Activated T-helper 9 cell treated with anti-CD3 and anti-CD28 coated beads, Interleukin-2, amount 50 U/mL, for 16 hours (primary cell): Measurements from ENCODE around the gene BNC2.

Experiments used
- DNase-seq: peaks from one replicate; pipeline ENCODE4 v3.0.0-alpha.2; 2020; ENCODE audit warnings: low read depth

BNC2 gene

DNA sequence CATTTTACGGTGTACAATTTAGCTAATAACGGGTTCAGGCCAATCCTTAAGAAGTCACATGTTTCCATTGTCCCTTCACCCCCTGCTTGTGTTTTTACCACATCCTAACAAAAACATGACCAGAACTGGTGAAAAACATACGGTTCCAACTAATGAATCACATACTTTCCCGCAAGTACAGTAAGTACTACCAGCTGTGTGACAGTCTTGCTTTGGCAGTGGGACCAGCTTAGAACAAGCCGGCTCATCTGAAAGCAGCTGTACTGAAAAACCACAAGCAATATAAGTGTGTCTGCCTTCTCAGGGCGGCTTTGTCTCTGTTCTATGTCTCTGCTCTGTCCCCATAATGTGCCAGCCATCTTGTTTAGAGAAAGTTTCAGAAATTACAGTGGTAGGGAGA lies 242.5 kb downstream of the BNC2 start:
- DNase-seq, result no peak

DNA sequence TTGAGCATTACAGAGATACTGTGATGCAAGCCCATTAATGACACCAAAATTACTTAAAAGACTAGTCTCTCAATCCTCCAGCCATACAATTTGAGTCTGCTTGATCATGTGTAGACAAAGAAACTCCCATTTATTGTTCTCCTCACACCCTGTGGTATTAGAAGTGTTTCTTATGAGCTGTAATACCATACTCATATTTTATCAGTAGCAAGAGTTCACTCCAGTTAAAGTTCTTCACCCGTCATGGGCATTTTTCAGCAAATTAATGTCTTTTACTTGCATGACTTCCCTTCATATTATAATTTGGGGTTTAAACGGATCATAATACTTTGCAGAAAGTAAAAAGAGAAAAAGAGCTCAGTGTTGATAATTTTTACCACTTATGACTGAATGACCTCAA lies 242.9 kb downstream of the BNC2 start:
- no peak for DNase-seq

DNA sequence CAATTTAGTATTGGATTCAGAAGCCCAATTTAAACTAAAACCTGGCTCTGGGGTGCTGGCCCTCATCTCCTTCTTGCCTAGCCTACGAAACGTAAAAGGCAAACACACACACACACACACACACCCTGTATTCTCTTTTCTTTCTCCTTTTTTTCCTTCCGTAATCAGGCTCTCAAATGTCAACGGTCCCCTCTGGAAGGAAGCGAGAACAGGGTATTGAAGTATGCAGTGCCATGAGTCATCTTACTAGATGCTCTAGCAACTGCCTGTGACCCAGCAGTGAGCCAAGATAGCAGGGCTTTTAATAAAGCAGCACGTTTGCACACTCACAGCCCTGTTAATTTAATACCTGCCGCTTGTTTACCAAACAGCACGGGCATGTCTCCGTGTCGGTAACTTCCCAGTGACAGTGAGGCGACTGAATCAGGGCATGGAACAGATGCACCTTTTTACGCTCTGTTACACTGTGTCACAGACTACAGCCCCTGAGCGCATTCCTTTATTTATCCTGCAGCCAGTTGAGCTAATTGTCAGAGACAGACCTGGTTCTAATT lies 243.8 kb downstream of the BNC2 start:
- no peak for DNase-seq

DNA sequence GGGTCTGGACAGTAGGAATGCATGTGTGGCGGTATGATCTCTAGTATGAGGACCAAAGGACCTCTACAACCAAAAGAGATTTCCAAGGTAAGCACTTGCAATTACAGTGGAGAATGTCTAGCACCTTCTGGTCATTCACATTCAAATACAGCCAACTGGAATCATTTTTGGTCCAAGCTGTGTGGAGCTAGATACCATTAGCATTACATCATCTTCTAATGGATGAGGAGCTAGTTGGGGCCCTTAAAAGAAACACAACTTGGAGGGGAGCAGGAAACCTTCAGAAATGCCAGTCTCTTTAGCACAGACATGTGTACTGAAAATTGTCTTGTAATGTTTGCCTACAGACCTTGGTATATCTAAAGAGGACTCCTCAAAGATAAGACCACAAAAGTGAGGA lies 244.7 kb downstream of the BNC2 start:
- DNase-seq, result no peak

GRCh38 chr9:16625161-16625631 lies 245.3 kb downstream of the BNC2 start:
- no peak for DNase-seq

DNA sequence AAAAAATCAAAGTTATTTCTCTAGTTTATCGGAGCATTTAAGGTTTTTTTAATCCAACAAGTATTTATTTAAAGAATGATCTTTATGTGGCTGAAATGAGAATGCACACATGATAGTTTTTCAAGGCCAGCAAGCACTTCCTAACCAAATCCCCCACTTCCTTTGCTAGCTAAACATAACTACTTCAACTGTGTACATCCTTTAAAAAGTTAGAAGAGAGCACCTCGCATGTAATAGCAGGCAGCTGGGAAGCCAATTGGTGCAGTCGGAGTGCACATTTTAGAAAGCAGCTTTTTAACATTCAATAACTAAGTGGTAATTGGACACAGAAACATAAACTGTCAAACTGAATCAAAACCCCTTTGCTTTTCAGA lies 245.7 kb downstream of the BNC2 start:
- no peak for DNase-seq

GRCh38 chr9:16623989-16624743 lies 246.3 kb downstream of the BNC2 start:
- DNase-seq, result no peak

GRCh38 chr9:16622541-16622940 lies 247.9 kb downstream of the BNC2 start:
- DNase-seq, result no peak

DNA sequence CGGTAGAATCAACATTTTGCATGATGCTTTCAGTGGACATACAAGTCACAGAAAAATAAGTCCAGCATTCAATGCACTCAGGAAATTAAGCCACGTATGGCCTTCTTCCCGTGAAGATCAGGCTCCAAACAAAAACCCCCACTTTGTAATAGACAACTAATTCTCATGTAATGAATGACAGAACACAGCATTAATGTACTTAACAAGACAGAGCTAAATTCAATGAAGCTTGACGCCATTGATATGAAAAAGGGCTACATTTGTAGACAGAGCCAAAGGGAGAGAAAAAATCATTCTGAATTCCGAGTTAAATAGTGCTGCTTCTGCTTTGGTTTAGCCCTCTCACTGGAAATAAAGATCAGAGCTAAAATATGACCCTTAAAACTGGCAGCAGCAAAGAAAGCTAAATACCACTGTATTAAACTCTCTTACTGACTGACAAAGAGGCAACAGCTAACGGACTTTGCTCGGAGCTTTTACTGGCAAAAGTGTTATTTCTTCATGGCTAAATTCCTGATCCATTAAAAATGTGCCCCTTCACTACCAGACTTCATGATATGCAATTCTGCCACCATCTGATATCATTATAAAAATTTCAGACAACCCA lies 250.5 kb downstream of the BNC2 start:
- no peak for DNase-seq

- DNase-seq, result no peak
These were observed 251.1 kb downstream of the BNC2 start for GRCh38 chr9:16619402-16619801.

DNA sequence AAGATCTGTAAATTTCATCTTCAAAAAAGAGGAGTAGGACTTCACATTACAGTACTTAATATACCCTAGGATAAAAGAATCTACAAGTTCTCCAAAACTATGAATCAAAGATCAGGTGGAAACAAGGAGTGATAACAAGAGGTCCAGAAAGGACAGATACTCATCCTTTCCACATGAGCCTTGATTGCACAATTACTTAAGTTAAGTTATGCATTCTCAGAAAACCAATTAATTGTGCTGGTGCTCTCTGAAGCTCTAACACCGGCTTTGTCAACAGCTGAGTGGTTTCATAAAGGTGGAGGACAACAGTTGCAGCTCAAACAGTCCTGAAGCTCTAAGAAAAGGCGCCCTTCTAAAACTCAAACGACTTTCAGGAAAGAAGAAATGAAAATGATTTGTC lies 251.9 kb downstream of the BNC2 start:
- no peak for DNase-seq

GRCh38 chr9:16616686-16617085 lies 253.8 kb downstream of the BNC2 start:
- no peak for DNase-seq

DNA sequence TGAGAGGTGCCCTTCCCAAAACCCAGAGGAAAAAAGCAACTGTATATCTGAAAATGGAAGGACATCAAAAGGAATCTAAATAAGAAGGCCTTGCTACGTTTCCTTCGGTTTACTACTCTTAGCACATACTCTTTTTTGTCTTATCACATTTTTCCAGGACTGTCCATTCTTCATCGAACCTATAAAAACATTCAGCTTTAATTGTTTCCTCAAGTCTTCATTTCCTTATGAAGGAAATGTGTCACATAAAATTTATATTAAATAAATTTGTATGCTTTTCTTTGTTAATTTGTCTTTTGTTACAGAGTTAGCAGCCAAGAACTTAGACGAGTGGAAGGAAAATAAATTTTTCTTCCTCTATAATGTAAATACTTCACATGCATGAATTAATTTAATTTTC lies 255.0 kb downstream of the BNC2 start:
- no peak for DNase-seq

- no peak for DNase-seq
These were observed 256.9 kb downstream of the BNC2 start for GRCh38 chr9:16613605-16614004.

DNA sequence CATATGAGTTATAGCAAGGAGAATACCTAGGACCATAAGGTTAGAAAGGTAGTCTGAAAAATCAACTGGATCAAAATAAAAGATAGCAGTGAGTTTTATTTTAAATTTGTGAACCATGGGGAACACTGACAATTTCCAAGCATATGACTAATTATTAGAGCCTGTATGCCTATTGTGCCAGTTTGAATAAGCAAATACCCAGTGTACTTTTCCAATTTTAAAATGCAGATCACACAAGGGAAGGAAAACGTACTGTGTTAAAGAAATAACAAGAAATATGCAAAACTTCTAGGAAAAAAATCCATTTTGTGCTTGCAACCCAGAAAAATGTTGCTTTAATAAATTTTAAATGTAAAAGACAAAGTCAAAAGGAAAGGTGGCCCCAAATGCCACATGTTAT lies 257.4 kb downstream of the BNC2 start:
- DNase-seq, result no peak

DNA sequence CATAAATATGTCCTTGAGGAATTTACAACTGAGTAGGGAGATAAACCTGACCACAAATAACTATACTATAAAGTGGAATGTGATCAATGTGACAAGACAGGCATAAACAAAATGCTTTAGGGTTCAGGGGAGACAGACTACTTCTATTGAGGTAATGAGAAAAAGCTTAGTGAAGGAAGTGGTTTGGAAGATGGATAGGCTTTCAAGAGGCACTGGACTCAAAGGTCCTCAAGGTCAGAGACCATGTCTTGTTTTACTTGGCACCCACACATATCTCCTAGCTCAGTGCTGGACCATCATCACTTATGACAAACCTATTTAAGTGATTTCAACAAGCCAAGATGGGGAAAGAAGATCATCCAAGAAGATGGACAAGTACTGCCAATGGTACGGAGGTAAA lies 257.8 kb downstream of the BNC2 start:
- DNase-seq, result no peak

GRCh38 chr9:16611983-16612382 lies 258.5 kb downstream of the BNC2 start:
- no peak for DNase-seq

DNA sequence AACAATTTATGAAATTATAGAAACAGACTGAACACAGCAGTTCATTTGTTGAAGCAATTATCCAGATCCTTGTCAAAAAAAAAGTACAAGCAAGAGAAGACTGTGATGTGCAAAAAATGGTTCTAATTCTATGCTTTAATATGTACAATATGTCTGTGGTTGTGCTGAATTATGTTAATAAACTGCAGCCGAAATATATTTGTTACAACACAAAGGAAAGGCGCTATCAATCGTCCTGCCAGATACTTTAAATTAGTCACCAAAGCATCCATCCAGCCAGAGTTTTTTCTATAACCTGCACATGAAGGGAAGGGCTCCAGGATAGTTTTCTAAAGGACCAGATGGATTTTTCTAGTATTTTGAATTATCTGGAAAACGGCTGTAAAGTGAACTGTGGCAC lies 259.5 kb downstream of the BNC2 start:
- DNase-seq, result no peak

GRCh38 chr9:16610538-16610937 lies 259.9 kb downstream of the BNC2 start:
- no peak for DNase-seq

- no peak for DNase-seq
These were observed 261.6 kb downstream of the BNC2 start for GRCh38 chr9:16608906-16609305.

DNA sequence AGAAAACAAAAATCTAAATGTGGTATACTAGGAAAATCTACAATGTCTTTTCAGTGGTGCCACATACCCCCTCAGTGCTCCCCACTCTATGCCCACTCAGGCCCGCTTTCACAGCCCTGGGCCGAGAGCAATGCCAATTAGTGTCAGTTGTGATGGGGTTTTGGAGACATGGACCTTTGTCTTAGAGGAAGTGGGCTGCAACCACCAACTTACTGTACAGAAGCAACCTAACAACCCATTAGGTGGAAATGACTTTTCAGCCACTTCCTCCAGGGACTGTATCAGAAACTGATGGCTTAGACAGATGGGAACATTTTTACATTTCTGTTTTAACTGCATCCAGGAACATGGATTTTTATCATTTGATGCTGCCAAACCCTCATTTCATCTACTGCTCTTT lies 268.0 kb downstream of the BNC2 start:
- DNase-seq, result no peak

GRCh38 chr9:16601991-16602390 lies 268.5 kb downstream of the BNC2 start:
- DNase-seq, result no peak

DNA sequence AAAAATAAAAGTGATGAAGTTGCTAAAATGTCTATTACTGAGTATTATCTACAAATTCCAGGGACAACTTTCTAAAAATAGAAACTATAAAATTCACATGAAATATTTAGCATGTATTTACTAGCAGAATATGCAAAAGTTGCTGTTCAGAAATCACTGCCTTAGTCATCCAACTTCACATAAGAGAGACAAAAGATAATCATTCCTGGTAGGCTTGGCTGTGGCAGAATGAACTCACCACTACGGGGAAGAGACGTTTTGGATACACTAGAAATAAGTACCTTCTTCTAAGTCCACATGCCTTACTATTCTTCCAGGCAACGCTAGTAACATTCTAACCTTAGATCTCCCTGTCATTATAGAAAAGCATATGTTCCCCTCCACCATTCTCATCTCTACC lies 272.2 kb downstream of the BNC2 start:
- no peak for DNase-seq

GRCh38 chr9:16597136-16597535 lies 273.3 kb downstream of the BNC2 start:
- no peak for DNase-seq
